GM19238 (cell line): Measurements from ENCODE around the gene LAG3.
A peak's percentile ranks its signal among the peaks of the same experiment; 100 is the strongest.

Experiments
- DNase-seq: peaks from one replicate; pipeline ENCODE4 v3.0.0; 2011; ENCODE audit warnings: low spot score; ENCODE audit not compliant: insufficient read length

Gene LAG3

GRCh38 chr12:6821591-6822425 is 49.5 kb downstream of the LAG3 start, which contains the start of gene GPR162:
Gene GPR162 (plus strand): TSS chr12:6821821. CDS start chr12:6823899, 2,078 bp downstream.
- DNase-seq, result no peak

GRCh38 chr12:6822426-6823135 is 50.3 kb downstream of the LAG3 start:
- DNase-seq, result no peak

GRCh38 chr12:6823182-6824084 is 51.1 kb downstream of the LAG3 start:
- no peak for DNase-seq

GRCh38 chr12:6824085-6824775 is 51.9 kb downstream of the LAG3 start:
- DNase-seq, result no peak

GRCh38 chr12:6824901-6825381 is 52.6 kb downstream of the LAG3 start:
- DNase-seq, result no peak

- DNase-seq, result peak; percentile 93
Observed at GRCh38 chr12:6825398-6826124, 53.2 kb downstream of the LAG3 start.

- no peak for DNase-seq
Observed at GRCh38 chr12:6826125-6826733, 53.9 kb downstream of the LAG3 start.

GRCh38 chr12:6826734-6827436 is 54.6 kb downstream of the LAG3 start:
- no peak for DNase-seq

- DNase-seq, result no peak
Observed at GRCh38 chr12:6827437-6827911, 55.2 kb downstream of the LAG3 start.
